B cell (primary cell): ENCODE measurements around the gene LGALS7. TPM values are rescaled to one million over a fixed set of nuclear protein-coding genes. Genes with fewer than 3 reads are reported as not detected.

Source experiments
- ATAC-seq: fragments of 200-7000 bp; cut with Tn5 transposase; one replicate; pipeline ENCODE4 v1.10.0; 2021; ENCODE audit warnings: low read depth, mild to moderate bottlenecking, moderate number of reproducible peaks, moderate library complexity
- CTCF ChIA-PET: fragments of 350-600 bp; sonication (Branson Sonifier 250); formaldehyde crosslinking; loops from one replicate; lab custom pipeline; 2021; ENCODE audit warnings: antibody characterized with exemption, inconsistent platforms; lab: Charles Lee
- POLR2A ChIA-PET: fragments of 350-600 bp; sonication (Branson Sonifier 250); formaldehyde crosslinking; loops from one replicate; lab custom pipeline; 2021; ENCODE audit warnings: antibody characterized with exemption; lab: Charles Lee
- DNase-seq: peaks from one replicate; pipeline ENCODE4 v3.0.0; 2013
- H2AFZ ChIP-seq: 2 replicates; pipeline ENCODE4 v1.6.1; 2012; ENCODE audit warnings: mild to moderate bottlenecking, low read depth, low read length; ENCODE audit not compliant: insufficient read depth, poor library complexity, severe bottlenecking
- H3K27ac ChIP-seq, 2 donors: 1 replicate in 1 of 2; 2 replicates in 1 of 2; pipeline ENCODE4 v1.5.1; 2012 to 2013; ENCODE audit warnings: low read length in 2 of 2, mild to moderate bottlenecking in 2 of 2, moderate library complexity in 1 of 2
- H3K27me3 ChIP-seq, 4 experiments: fragments of 200-600 bp in 1 of 4; sonication (generic) in 1 of 4; replicated peaks in 1 of 4; 1 replicate in 2 of 4; 2 replicates in 2 of 4; pipeline versions ENCODE4 v1.6.1 to v1.7.0; 2013 to 2016; ENCODE audit warnings: low read length in 3 of 4, mild to moderate bottlenecking in 2 of 4, mixed read lengths in 1 of 4, moderate library complexity in 1 of 4; ENCODE audit not compliant: insufficient read depth in 4 of 4, control insufficient read depth in 3 of 4; ENCODE audit errors: control extremely low read depth in 1 of 4
- H3K36me3 ChIP-seq, 2 experiments: replicated peaks in 1 of 2; 1 replicate in 1 of 2; 2 replicates in 1 of 2; pipeline versions ENCODE4 v1.6.1 to v1.7.1; 2013; ENCODE audit warnings: low read length in 1 of 2; ENCODE audit not compliant: insufficient read depth in 2 of 2, control insufficient read depth in 1 of 2; ENCODE audit errors: control extremely low read depth in 1 of 2, extremely low read depth in 1 of 2
- H3K4me1 ChIP-seq, 2 donors: fragments of 200-600 bp in 1 of 2; sonication (generic) in 1 of 2; 1 replicate in 1 of 2; 2 replicates in 1 of 2; pipeline versions ENCODE4 v1.5.1 to v1.6.1; 2013 to 2017; ENCODE audit warnings: low read length in 2 of 2; ENCODE audit not compliant: control insufficient read depth in 2 of 2, insufficient read depth in 2 of 2
- H3K4me2 ChIP-seq: replicated peaks from 2 replicates; pipeline ENCODE3; 2012; ENCODE audit warnings: mild to moderate bottlenecking, low read depth, low read length; ENCODE audit not compliant: poor library complexity, severe bottlenecking
- H3K4me3 ChIP-seq, 5 experiments: fragments of 200-600 bp in 1 of 5; sonication (generic) in 1 of 5; 1 replicate in 3 of 5; 2 replicates in 2 of 5; pipeline versions ENCODE4 v1.5.1 to v1.7.0; 2011 to 2016; ENCODE audit warnings: low read length in 4 of 5, mild to moderate bottlenecking in 4 of 5, low read depth in 2 of 5, control low read depth in 1 of 5, moderate library complexity in 1 of 5; ENCODE audit not compliant: insufficient read depth in 1 of 5; ENCODE audit errors: control extremely low read depth in 1 of 5, extremely low read depth in 1 of 5
- H3K79me2 ChIP-seq: fragments of 200-600 bp; sonication (generic); one replicate; pipeline ENCODE4 v1.6.0; 2016; ENCODE audit warnings: low read length; ENCODE audit not compliant: control insufficient read depth, insufficient read depth
- H3K9ac ChIP-seq: fragments of 200-600 bp; sonication (generic); 2 replicates; pipeline ENCODE4 v1.6.1; 2017; ENCODE audit warnings: mild to moderate bottlenecking, low read length, moderate library complexity
- H3K9me3 ChIP-seq, 3 donors: one replicate each; pipeline versions ENCODE4 v1.6.1 to v1.7.1; 2013; ENCODE audit warnings: low read length in 2 of 3; ENCODE audit not compliant: control insufficient read depth in 2 of 3, insufficient read depth in 1 of 3; ENCODE audit errors: control extremely low read depth in 1 of 3
- H4K20me1 ChIP-seq: 2 replicates; pipeline ENCODE4 v1.6.0; 2012; ENCODE audit warnings: mild to moderate bottlenecking, low read length; ENCODE audit not compliant: insufficient read depth, control insufficient read depth, poor library complexity, severe bottlenecking
- H3K27ac Mint-ChIP-seq: one replicate; pipeline ENCODE4 v1.8.0; 2021; ENCODE audit warnings: mixed read lengths
- H3K27me3 Mint-ChIP-seq: one replicate; pipeline ENCODE4 v1.8.0; 2021; ENCODE audit warnings: mixed read lengths
- H3K4me1 Mint-ChIP-seq: one replicate; pipeline ENCODE4 v1.8.0; 2021; ENCODE audit warnings: mixed read lengths
- H3K4me3 Mint-ChIP-seq: one replicate; pipeline ENCODE4 v1.8.0; 2021; ENCODE audit warnings: mixed read lengths
- H3K9me3 Mint-ChIP-seq: one replicate; pipeline ENCODE4 v1.8.0; 2022; ENCODE audit warnings: mixed read lengths; ENCODE audit not compliant: insufficient read depth
- CTCF ChIP-seq: fragments of 200-600 bp; IDR thresholded peaks from one replicate; pipeline ENCODE4 v1.8.0; 2022; ENCODE audit warnings: antibody characterized with exemption, mild to moderate bottlenecking
- EZH2 ChIP-seq: IDR thresholded peaks from 2 replicates; pipeline ENCODE4 v1.6.1; 2012; ENCODE audit warnings: borderline replicate concordance, low read depth, mild to moderate bottlenecking, moderate library complexity, low read length; ENCODE audit not compliant: insufficient read depth, poor library complexity, severe bottlenecking
- WGBS: methylation state at CpG from one replicate; pipeline ENCODE4 v1.1.5; 2013; ENCODE audit warnings: missing lambda C conversion rate; ENCODE audit not compliant: insufficient coverage; 5-methylcytosine and 5-hydroxymethylcytosine counted together
- intact Hi-C: fragments of 100-400 bp; cut with micrococcal nuclease; formaldehyde crosslinking; loops from one replicate; pipeline ENCODE4 v1.10.0; 2022
- polyA plus RNA-seq: library from polyadenylated mRNA; depleted of rRNA; stranded (reverse); fragments of >200 nt; gene quantifications from 2 replicates; pipeline ENCODE4 v1.2.3, GENCODE V29; 2012
- total RNA-seq, 2 donors: library from RNA; stranded (reverse); fragments of 120-200 nt in 1 of 2; gene quantifications; 1 replicate in 1 of 2; 2 replicates in 1 of 2; pipeline versions ENCODE4 v1.2.3 to v1.2.4, GENCODE V29; 2013 to 2022

Gene LGALS7
- total and polyA plus RNA-seq, 2 donors (not counting 1 experiment from before 2014, with no cell fraction given) = not detected

GRCh38 chr19:38781058-38781457 is 7.7 kb upstream of the LGALS7 start:
- no peaks in the 10 kb centered on the region for H3K4me1 Mint-ChIP-seq
- TF ChIP-seq CTCF (no peak), EZH2 (no peak)

GRCh38 chr19:38780443-38780842 is 7.1 kb upstream of the LGALS7 start:
- ChIA-PET CTCF (interaction anchor here (0.9 kb wide), 1 partner anchor 125 kb away, joined by 4 read pairs; no protein-coding TSS in a partner anchor), POLR2A (no interaction called here)
- H2AFZ ChIP-seq = no peak overlapping the region
- H3K4me1 ChIP-seq = no peaks in the 10 kb centered on the region
- no peaks in the 10 kb centered on the region for H4K20me1 ChIP-seq
- Mint-ChIP-seq H3K4me1 (no peaks in the 10 kb centered on the region), H3K27ac (no peak overlapping the region), H3K9me3 (no peaks in the 10 kb centered on the region), H3K27me3 (peaks cover 9% of the 10 kb centered on the region), H3K4me3 (no peak overlapping the region)
- H3K9ac ChIP-seq = no peak overlapping the region
- H3K27me3 ChIP-seq = no peaks in the 10 kb centered on the region
- ATAC-seq (no peak), DNase-seq (no peak)
- no peak overlapping the region for H3K4me3 ChIP-seq
- no peak overlapping the region for H3K4me2 ChIP-seq
- no peak overlapping the region for H3K27ac ChIP-seq
- no peaks in the 10 kb centered on the region for H3K79me2 ChIP-seq
- intact Hi-C loops = no loop called here
- TF ChIP-seq CTCF = no peak
- no peak for TF ChIP-seq EZH2
- no peaks in the 10 kb centered on the region for H3K9me3 ChIP-seq
- H3K36me3 ChIP-seq = no peaks in the 10 kb centered on the region
- 84% methylated on average over 5 of the region's 7 CpGs for WGBS

More at GRCh38 chr19:38781058-38781457, 7.7 kb upstream of the LGALS7 start:
- Mint-ChIP-seq H3K27ac (no peak overlapping the region), H3K4me3 (no peak overlapping the region), H3K9me3 (no peaks in the 10 kb centered on the region), H3K27me3 (peaks cover 9% of the 10 kb centered on the region)
- no peaks in the 10 kb centered on the region for H4K20me1 ChIP-seq
- WGBS = 77% methylated on average over 4 of the region's 7 CpGs
- H3K4me2 ChIP-seq = no peak overlapping the region
- intact Hi-C loops = no loop called here
- ATAC-seq = no peak
- H3K4me1 ChIP-seq = no peaks in the 10 kb centered on the region
- no peaks in the 10 kb centered on the region for H3K36me3 ChIP-seq
- no peak overlapping the region for H3K27ac ChIP-seq
- H3K4me3 ChIP-seq = no peak overlapping the region
- no peaks in the 10 kb centered on the region for H3K79me2 ChIP-seq
- ChIA-PET CTCF (interaction anchor here (0.9 kb wide), 1 partner anchor 125 kb away, joined by 4 read pairs; no protein-coding TSS in a partner anchor), POLR2A (no interaction called here)
- no peaks in the 10 kb centered on the region for H3K9me3 ChIP-seq
- H3K27me3 ChIP-seq = no peaks in the 10 kb centered on the region
- H2AFZ ChIP-seq = no peak overlapping the region
- DNase-seq = no peak
- H3K9ac ChIP-seq = no peak overlapping the region
